Omental fat pad (tissue), 4 donors: Measurements from ENCODE around the gene S100A1. TPM values are rescaled to one million over a fixed set of nuclear protein-coding genes. Genes with fewer than 3 reads are reported as not detected.

Source experiments
- ATAC-seq: fragments of 150-250 bp; one replicate; pipeline ENCODE4 v1.9.1; 2016; ENCODE audit warnings: mild to moderate bottlenecking, moderate library complexity; ENCODE audit not compliant: low FRiP score
- DNase-seq: peaks from one replicate; pipeline ENCODE4 v3.0.0-alpha.2; 2019; ENCODE audit warnings: low spot score
- CTCF ChIP-seq, 3 donors: fragments of 450-650 bp; IDR thresholded peaks; one replicate each; pipeline ENCODE4 v1.5.1; 2016 to 2017; ENCODE audit warnings: antibody characterized with exemption in 3 of 3, mild to moderate bottlenecking in 3 of 3, moderate library complexity in 2 of 3
- total RNA-seq, 4 donors: library from RNA; depleted of rRNA; stranded (reverse); fragments of >200 nt; gene quantifications; one replicate each; pipeline ENCODE4 v1.1.0, GENCODE V29; 2016

S100A1 gene
- total RNA-seq, 4 donors from 2014 or later, result 6.0 to 36.5 (median 23.7) TPM

- no peak for TF ChIP-seq CTCF (IDR thresholded peaks at IDR 0.05)
- DNase-seq, result no peak
- no peak for ATAC-seq
Observed at GRCh38 chr1:153614906-153615305, 13.3 kb upstream of the S100A1 start.

DNA sequence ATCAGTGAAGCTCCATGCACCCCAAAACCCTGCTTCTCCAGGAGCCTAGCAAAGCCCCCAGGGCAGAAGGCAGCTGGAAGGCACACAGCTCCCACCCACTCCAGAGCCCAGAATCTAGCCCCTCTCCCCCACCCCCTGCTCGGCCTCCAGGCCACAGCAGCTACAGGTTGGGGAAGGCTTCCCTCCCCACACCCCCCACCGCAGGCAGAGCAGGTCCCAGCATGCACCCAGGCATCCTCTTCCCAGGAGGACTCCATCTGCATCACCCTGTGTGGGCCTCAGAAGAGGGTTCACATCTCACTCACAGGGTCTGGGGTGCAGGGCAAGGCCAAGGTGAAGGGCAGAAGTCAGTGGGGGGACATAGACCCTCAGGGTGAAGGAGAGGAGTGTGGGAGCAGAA lies 12.8 kb upstream of the S100A1 start:
- TF ChIP-seq CTCF (IDR thresholded peaks at IDR 0.05), result no peak
- no peak for ATAC-seq
- DNase-seq, result no peak

DNA sequence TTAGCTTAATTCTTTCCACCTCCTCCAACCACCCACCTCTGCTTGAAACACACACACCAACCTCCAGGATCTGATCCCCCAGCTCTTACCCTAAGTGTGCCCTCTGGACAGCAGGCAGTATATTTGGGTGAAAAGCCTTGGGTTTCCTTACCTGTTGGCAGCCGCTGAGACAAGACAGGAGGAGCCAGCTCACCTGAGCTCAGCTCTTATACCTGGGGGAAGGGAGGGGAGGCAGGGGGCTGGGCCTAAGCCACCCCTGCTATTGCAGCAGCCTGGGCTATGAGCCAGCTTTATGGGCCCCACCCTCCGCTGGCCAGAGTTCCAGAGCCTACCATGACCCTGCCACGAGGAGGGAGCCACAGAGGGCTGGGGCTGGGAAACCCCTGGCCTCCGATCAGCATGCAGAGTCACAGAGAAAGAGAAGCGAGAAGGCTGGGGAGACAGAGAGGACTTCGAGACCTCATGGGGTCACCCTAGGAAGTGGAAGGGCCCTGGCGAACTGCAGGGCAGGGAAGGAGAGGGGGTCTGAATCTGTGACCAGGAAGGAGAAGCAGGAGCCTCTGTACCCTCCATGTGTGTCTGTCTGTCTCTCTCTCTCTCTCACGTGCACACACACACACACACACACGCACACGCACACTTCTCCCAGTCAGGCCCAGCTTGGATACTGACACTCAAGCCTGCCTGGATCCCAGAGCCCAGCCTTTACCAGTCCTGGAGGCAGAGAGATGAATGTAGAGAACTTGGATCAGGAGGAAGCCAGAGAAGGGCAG lies 11.9 kb upstream of the S100A1 start, which contains the start of gene S100A14:
S100A14 (minus strand) TSS at position 182 of the 773 bp plus-strand sequence. CDS start 467 bp downstream, outside the sequence.
- no peak for TF ChIP-seq CTCF (IDR thresholded peaks at IDR 0.05)
- peak; percentile 31 for ATAC-seq
- DNase-seq, result no peak

GRCh38 chr1:153616917-153617311 lies 11.3 kb upstream of the S100A1 start:
- no peak for TF ChIP-seq CTCF (IDR thresholded peaks at IDR 0.05)
- ATAC-seq (no peak), DNase-seq (no peak)

DNA sequence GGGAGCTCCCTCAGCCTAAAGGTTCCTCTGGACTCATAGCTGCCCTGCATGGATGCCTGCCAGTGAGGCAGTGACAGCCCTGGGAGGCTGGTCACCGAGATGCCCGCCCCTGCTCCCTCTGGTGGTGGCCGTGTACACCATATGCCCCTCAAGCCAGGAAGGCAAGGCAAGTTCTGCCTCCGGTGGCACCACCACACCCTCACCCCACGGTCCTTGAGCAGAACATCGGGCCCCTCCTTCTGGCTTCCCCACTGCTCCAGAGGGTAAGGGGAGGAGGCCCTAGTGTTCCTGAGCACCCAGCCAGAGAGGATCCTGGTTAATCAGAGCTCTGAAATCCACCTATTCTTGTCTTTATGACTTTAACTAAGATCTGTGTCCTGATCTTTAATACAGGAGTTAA lies 10.6 kb upstream of the S100A1 start:
- no peak for TF ChIP-seq CTCF (IDR thresholded peaks at IDR 0.05)
- ATAC-seq (peak; percentile 33), DNase-seq (no peak)

GRCh38 chr1:153619171-153619570 lies 9.1 kb upstream of the S100A1 start:
- no peak for TF ChIP-seq CTCF (IDR thresholded peaks at IDR 0.05)
- ATAC-seq (no peak), DNase-seq (no peak)

DNA sequence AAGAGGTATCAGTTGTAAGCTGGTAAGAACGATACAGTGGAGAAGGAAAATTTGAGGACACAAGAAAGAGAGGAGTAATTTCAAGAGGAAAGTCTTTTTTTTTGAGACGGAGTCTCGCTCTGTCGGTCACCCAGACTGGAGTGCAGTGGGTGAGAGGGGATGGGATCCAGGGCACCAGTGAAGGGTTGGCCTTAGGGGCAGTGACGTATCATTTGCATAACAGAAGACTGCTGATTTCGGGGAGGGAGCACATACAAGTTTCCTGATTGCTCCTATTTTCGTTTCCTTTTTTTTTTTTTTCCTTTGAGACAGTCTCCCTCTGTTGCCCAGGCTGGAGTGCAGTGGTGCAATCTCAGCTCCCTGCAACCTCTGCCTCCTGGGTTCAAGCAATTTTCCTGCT lies 5.1 kb upstream of the S100A1 start:
- DNase-seq (no peak), ATAC-seq (no peak)
- TF ChIP-seq CTCF (IDR thresholded peaks at IDR 0.05), result no peak
